ENCODE data around the gene MYRF.

DNA sequence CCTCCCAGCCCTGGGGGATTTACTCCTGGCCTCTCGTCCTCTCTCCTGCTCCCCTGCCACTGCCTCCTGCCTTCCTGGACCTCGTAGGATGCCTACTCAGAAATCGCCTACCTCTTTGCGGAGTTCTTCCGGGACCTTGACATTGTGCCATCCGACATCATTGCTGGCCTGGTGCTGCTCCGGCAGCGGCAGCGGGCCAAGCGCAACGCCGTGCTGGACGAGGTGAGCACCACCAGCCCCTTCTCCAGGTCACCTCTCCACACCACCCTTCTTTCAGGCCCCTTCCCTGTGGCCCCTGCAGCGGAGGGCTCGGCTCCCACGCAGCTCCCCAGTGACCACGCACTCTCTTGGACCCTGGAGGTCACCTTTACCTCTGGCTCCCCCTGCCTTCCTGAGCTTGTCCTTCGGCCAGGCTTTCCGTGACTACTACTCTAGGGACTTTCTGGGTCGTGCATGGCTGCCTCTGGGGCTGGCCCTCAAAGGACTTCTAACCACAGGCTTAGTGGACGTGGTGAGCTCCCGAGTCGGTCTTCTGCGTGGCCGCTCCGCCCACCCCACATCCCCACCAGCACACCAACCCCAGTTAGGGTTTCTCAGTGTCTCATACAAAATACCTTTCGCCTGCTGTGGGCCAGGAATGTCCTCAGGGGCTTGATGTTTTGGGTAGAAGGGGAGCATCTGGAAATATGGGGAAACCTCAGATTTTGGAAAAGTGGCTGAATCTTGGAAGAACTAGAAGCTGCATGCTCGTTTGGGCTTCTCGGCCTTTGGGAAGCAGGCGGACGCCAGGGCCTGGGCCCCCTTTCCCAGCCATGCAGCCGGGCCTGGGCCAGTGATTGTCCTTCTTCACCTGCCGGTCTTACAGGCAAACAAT lies 24.1 kb upstream of the MYRF start:
- TF ChIP-seq EZH2 (IDR thresholded peaks at IDR 0.05; ENCODE audit: low read length) = no peak
- TF ChIP-seq, protein P1, sequence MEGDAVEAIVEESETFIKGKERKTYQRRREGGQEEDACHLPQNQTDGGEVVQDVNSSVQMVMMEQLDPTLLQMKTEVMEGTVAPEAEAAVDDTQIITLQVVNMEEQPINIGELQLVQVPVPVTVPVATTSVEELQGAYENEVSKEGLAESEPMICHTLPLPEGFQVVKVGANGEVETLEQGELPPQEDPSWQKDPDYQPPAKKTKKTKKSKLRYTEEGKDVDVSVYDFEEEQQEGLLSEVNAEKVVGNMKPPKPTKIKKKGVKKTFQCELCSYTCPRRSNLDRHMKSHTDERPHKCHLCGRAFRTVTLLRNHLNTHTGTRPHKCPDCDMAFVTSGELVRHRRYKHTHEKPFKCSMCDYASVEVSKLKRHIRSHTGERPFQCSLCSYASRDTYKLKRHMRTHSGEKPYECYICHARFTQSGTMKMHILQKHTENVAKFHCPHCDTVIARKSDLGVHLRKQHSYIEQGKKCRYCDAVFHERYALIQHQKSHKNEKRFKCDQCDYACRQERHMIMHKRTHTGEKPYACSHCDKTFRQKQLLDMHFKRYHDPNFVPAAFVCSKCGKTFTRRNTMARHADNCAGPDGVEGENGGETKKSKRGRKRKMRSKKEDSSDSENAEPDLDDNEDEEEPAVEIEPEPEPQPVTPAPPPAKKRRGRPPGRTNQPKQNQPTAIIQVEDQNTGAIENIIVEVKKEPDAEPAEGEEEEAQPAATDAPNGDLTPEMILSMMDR (optimal IDR thresholded peaks at IDR 0.05 in 1 of 3, IDR thresholded peaks at IDR 0.05 in 1 of 3, conservative IDR thresholded peaks at IDR 0.05 in 1 of 3; ENCODE audit: extremely low read depth in 1 of 3, insufficient read depth in 2 of 3, low read length in 3 of 3) = no peak

All from keratinocyte (primary cell).